NCI-H345 treated with DMSO at 0.1 percent for 48 hours (cell line): ENCODE measurements around the gene DHX9.

Source experiments
- DNase-seq: peaks from one replicate; lab custom pipeline; 2025; ENCODE audit not compliant: unreplicated experiment; lab: John Stamatoyannopoulos, UW

Gene DHX9

GRCh38 chr1:182839209-182840066, at the start of gene DHX9:
Gene DHX9, plus strand, starts transcription at chr1:182839347. Its CDS starts 3,220 bp downstream, at chr1:182842567.
- peak; percentile 72 for DNase-seq

DNA sequence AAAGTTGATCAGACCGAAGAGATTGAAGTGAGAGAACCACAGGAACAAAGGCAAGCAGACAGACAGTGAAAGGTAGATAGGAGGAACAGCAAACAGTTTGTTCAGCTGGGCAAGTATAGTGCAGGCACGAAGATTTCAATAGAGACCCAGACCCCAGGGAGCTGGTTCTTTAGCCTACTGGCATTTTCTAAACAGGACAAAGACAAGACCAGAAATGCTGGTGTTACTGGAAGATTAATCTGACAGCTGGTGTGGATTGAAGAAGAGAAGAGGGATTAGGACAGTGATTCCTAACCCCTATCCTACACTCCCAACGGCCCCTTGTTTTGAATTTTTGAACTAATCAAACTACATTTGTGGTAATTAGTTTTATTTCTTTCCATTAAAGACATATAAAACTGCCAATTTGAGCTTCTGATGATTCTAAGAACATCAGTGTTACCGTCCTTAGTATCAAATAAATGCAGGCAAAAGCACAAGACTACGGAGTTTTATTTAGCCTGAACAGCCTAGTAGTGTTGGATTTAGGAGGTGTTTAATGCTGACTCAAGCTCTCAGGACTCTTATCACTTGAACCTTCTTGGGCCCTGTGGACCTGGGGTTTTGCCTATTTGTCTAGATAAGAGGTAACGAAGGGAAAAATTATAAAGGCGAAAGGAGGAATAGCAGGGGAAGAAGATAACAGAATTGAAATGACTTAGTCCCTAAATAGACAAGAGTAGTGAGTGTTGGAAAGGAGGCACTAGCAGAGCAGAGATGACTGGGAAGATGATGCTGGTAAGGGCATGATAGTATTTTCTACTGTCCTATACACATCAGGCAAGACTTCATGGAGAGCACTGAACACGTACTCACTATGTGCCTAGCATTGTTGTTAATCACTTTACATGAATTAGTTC, 47.6 kb upstream of the DHX9 start:
- no peak for DNase-seq

GRCh38 chr1:182794091-182794490, 45.1 kb upstream of the DHX9 start:
- no peak for DNase-seq

GRCh38 chr1:182794676-182795201, 44.4 kb upstream of the DHX9 start:
- DNase-seq, result no peak

GRCh38 chr1:182795563-182796228, 43.5 kb upstream of the DHX9 start:
- no peak for DNase-seq

- DNase-seq, result no peak
Observed at GRCh38 chr1:182802006-182802803, 36.9 kb upstream of the DHX9 start.

DNA sequence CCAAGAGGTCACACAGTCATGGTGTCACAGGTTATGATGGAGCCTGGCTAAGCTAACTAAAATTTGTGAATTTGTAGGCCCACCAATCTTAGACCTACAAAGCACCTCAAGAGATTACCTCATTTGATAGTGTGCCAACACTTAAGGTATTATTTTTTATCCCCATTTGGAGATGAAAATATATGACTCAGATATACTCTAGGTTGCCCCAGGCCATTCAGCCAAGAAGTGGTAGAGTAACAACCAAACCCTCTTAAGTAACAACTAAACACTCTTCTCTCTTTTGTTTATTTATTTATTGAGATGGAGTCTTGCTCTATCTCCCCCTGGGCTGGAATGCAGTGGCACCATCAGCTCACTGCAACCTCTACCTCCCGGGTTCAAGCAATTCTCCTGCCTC, 35.3 kb upstream of the DHX9 start:
- DNase-seq, result no peak

GRCh38 chr1:182806015-182806678, 33.0 kb upstream of the DHX9 start:
- DNase-seq, result peak; percentile 36

GRCh38 chr1:182807907-182808306, 31.2 kb upstream of the DHX9 start:
- no peak for DNase-seq

GRCh38 chr1:182809414-182809957, 29.7 kb upstream of the DHX9 start:
- no peak for DNase-seq

GRCh38 chr1:182811975-182812722, 27.0 kb upstream of the DHX9 start:
- no peak for DNase-seq

- DNase-seq, result no peak
Observed at GRCh38 chr1:182816863-182817262, 22.3 kb upstream of the DHX9 start.

DNA sequence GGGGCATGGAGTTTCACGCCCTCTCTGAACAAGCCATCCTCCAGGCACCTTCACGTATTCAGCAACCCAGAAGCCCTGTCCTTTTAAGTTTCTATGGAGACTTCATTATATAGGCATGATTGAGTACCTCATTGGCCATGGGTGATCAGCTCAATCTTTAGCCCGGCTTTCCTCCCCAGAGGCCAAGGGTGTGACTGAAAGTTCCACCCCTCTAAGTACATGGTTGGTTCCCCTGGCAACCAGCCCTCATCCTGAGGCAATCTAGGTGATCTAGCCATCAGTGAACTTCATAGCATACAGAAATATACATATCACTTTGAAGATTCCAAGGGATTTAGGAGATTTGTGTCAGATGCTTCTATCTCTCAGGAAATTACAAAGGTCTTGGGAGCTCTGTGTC, 21.3 kb upstream of the DHX9 start:
- no peak for DNase-seq

- DNase-seq, result no peak
Observed at GRCh38 chr1:182823220-182823619, 15.9 kb upstream of the DHX9 start.

DNA sequence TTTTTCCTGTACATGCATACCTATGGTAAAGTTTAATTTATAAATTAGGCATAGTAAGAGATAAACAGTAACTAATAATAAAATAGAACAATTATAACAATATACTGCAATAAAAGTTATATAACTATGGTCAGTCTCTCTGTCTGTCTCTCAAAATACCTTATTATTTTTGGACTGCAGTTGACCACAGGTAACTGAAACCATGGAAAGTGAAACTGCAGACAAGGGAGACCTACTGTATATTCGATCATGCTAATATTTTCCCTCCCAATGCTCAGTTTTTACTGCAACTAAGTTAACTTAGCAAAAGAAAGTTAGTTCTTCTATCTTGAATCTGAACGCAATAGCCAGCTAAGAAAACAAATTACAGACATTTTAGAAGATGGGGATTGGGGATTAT, 12.3 kb upstream of the DHX9 start:
- no peak for DNase-seq

DNA sequence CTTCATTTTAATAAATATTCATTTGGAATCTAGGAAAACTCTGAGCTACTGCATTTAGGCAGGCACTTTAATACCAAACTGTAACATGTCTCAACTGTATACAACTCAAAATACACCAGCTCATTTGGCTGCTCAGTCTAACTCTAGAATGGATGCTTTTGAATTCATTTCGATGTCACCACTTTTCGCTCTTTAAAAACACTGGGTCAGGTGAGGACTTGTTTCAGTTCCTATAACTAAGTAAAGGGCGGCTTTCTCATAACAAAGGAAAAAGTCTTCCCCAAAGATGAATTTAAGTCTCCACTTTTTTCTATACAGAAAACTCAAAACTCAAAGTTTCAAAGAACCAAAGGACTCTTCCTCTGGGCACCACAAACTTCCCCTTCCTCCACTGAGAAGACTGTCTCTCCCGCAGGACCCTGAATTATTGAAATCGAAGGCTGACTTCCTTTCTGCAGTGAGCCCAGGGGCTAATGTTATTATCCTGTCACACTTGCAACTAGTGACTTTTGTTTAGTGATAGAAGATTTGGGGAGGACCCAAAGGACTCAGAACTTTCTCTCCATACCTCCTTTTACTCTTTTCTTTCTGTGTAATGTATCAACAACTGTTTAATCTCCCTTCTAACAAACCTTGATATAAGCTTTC, 9.7 kb upstream of the DHX9 start:
- DNase-seq, result no peak

- no peak for DNase-seq
Observed at GRCh38 chr1:182833271-182833670, 5.9 kb upstream of the DHX9 start.

GRCh38 chr1:182834326-182834725, 4.8 kb upstream of the DHX9 start:
- DNase-seq, result no peak
